HepG2 (cell line): ENCODE results near the gene DYNC2LI1. TPM values are rescaled to one million over a fixed set of nuclear protein-coding genes. Genes with fewer than 3 reads are reported as not detected.

Experiments used
- FOXO4 ChIP-seq: sonication (generic); formaldehyde crosslinking; conservative IDR thresholded peaks from 2 replicates; pipeline ENCODE4 v1.8.1; 2023; ENCODE audit warnings: missing genetic modification reagents
- GFI1 ChIP-seq: sonication (generic); formaldehyde crosslinking; IDR thresholded peaks from 2 replicates; pipeline ENCODE4 v1.5.0; 2020; ENCODE audit warnings: missing genetic modification reagents, mild to moderate bottlenecking, borderline replicate concordance
- JUNB ChIP-seq: sonication (generic); formaldehyde crosslinking; IDR thresholded peaks from 2 replicates; pipeline ENCODE4 v1.8.0; 2022; ENCODE audit warnings: missing genetic modification reagents, mild to moderate bottlenecking, borderline replicate concordance
- MAFK ChIP-seq, 2 experiments: IDR thresholded peaks in 1 of 2; conservative IDR thresholded peaks in 1 of 2; 2 replicates each; pipeline ENCODE4 v1.6.1; 2011; ENCODE audit warnings: improper control_type of control experiment in 2 of 2, low read length in 2 of 2
- PHF21A ChIP-seq: sonication (generic); formaldehyde crosslinking; IDR thresholded peaks from 2 replicates; pipeline ENCODE4 v1.5.0; 2020; ENCODE audit warnings: mild to moderate bottlenecking, missing genetic modification reagents
- SP5 ChIP-seq: IDR thresholded peaks from 2 replicates; pipeline ENCODE4 v1.6.1; 2016; ENCODE audit warnings: low read depth, borderline replicate concordance
- ZMYM3 ChIP-seq: sonication (generic); formaldehyde crosslinking; IDR thresholded peaks from 2 replicates; pipeline ENCODE4 v1.5.1; 2020; ENCODE audit warnings: mild to moderate bottlenecking, missing genetic modification reagents
- ZNF280B ChIP-seq: sonication (generic); formaldehyde crosslinking; IDR thresholded peaks from 2 replicates; pipeline ENCODE4 v1.5.0; 2020; ENCODE audit warnings: missing genetic modification reagents, mild to moderate bottlenecking, borderline replicate concordance
- ZNF407 ChIP-seq: sonication (generic); formaldehyde crosslinking; IDR thresholded peaks from one replicate; pipeline ENCODE4 v1.5.1; 2020; ENCODE audit warnings: mild to moderate bottlenecking, missing genetic modification reagents; ENCODE audit errors: not compliant biosample characterization
- ZNF703 ChIP-seq: sonication (generic); formaldehyde crosslinking; IDR thresholded peaks from 2 replicates; pipeline ENCODE4 v1.5.1; 2020; ENCODE audit warnings: missing genetic modification reagents, mild to moderate bottlenecking, moderate library complexity, borderline replicate concordance
- polyA plus RNA-seq, 8 experiments: library from polyadenylated mRNA; depleted of rRNA in 3 of 8; stranded (reverse) in 7 of 8; unstranded in 1 of 8; fragments of >200 nt; fragmentation: Illumina TruSeq in 4 of 8; extraction: Trizol in 4 of 8; gene quantifications; 2 replicates each; pipeline versions ENCODE4 v1.2.1 to v1.2.3, GENCODE V29; 2011 to 2016; ENCODE audit warnings: low read depth in 4 of 8, missing spikeins in 1 of 8, mixed read lengths in 1 of 8; ENCODE audit not compliant: insufficient read depth in 1 of 8
- total RNA-seq, 5 experiments: library from RNA; depleted of rRNA; stranded (reverse); fragments of >200 nt; fragmentation: Illumina TruSeq; extraction: Trizol; gene quantifications; 2 replicates each; pipeline ENCODE4 v1.2.3, GENCODE V29; 2016; ENCODE audit warnings: low read depth in 1 of 5

The DYNC2LI1 gene
- total and polyA plus RNA-seq, 2 of the 13 experiments (the other 11 are each of a cell fraction or from before 2014, with no cell fraction given), result 16.9 to 23.2 TPM

- TF ChIP-seq ZNF407 (CRISPR knock-in tag), result no peak
- TF ChIP-seq JUNB (CRISPR knock-in tag), result no peak
- peak; percentile 39 to 65 for TF ChIP-seq MAFK (conservative IDR thresholded peaks at IDR 0.05 in 1 of 2, IDR thresholded peaks at IDR 0.05 in 1 of 2; ENCODE audit: low read length in 2 of 2)
- 0 out of 2 replicates have a peak, but pooled peaks have one; percentile 37 for TF ChIP-seq ZMYM3 (CRISPR knock-in tag)
- peak; percentile 94 for TF ChIP-seq GFI1 (CRISPR knock-in tag)
- peak; percentile 11; the same call in 1 of the 2 replicates for TF ChIP-seq ZNF703 (CRISPR knock-in tag)
- no peak; the same call in 1 of the 2 replicates for TF ChIP-seq SP5
- TF ChIP-seq PHF21A (CRISPR knock-in tag), result peak; percentile 45; the same call in 1 of the 2 replicates
- no peak for TF ChIP-seq FOXO4
- TF ChIP-seq ZNF280B (CRISPR knock-in tag), result no peak
Measured at GRCh38 chr2:43841949-43842865, 68.4 kb downstream of the DYNC2LI1 start (continued).
